A549 (cell line): Measurements from ENCODE around the gene SEPTIN7. TPM values are rescaled to one million over a fixed set of nuclear protein-coding genes. Genes with fewer than 3 reads are reported as not detected.
A peak's percentile ranks its signal among the peaks of the same experiment; 100 is the strongest.

Experiments
- ATAC-seq, 2 experiments: fragments of 200-7000 bp in 1 of 2; fragments of >200 bp in 1 of 2; cut with Nextera tagmentation in 1 of 2; cut with Tn5 transposase in 1 of 2; 3 replicates each; pipeline versions ENCODE4 v1.8.0 to v1.9.1; 2018 to 2020; ENCODE audit warnings: mild to moderate bottlenecking in 1 of 2, moderate library complexity in 1 of 2
- CTCF ChIA-PET: fragments of 300-600 bp; sonication (Branson Sonifier 250); formaldehyde crosslinking; extraction: SDS; loops from one replicate; lab custom pipeline; 2021; ENCODE audit warnings: antibody characterized with exemption, inconsistent platforms; lab: Yijun Ruan, JAX
- POLR2A ChIA-PET: fragments of 350-600 bp; formaldehyde crosslinking; extraction: SDS; loops from one replicate; lab custom pipeline; 2021; ENCODE audit warnings: antibody characterized with exemption, inconsistent platforms; lab: Yijun Ruan, JAX
- DNase-seq, 2 experiments: peaks; one replicate each; pipeline versions ENCODE4 v3.0.0 to v3.0.0-alpha.2; 2011 to 2016; ENCODE audit warnings: low read depth in 1 of 2, low spot score in 1 of 2
- FAIRE-seq: peaks from 2 replicates; lab custom pipeline; 2011; peaks lifted over from hg19 to GRCh38; lab: Jason Lieb, UNC
- H3K27ac ChIP-seq, 2 experiments: fragments of >200 bp; sonication (Bioruptor Twin); formaldehyde crosslinking; 3 replicates each; pipeline ENCODE4 v1.5.1; 2016 to 2017
- H3K4me1 ChIP-seq: fragments of >200 bp; sonication (Bioruptor Twin); formaldehyde crosslinking; 3 replicates; pipeline ENCODE4 v1.6.1; 2016
- H3K4me2 ChIP-seq: fragments of >200 bp; sonication (Bioruptor Twin); formaldehyde crosslinking; 3 replicates; pipeline ENCODE4 v1.6.1; 2016
- H3K4me3 ChIP-seq: fragments of >200 bp; sonication (Bioruptor Twin); formaldehyde crosslinking; 3 replicates; pipeline ENCODE4 v1.5.1; 2016
- H3K9me3 ChIP-seq: fragments of >200 bp; sonication (Bioruptor Twin); formaldehyde crosslinking; 3 replicates; pipeline ENCODE4 v1.6.1; 2016
- BCL3 ChIP-seq: fragments of >200 bp; sonication (Bioruptor Twin); formaldehyde crosslinking; IDR thresholded peaks from 3 replicates; pipeline ENCODE4 v1.6.1; 2016
- CBX2 ChIP-seq: fragments of 200-600 bp; sonication (generic); IDR thresholded peaks from 2 replicates; pipeline ENCODE4 v1.6.1; 2016; ENCODE audit warnings: low read depth, mild to moderate bottlenecking, borderline replicate concordance
- CHD2 ChIP-seq: fragments of 150-350 bp; IDR thresholded peaks from 2 replicates; pipeline ENCODE4 v1.6.1; 2014; ENCODE audit warnings: low read length; ENCODE audit not compliant: partially characterized antibody
- CHD4 ChIP-seq: fragments of 200-600 bp; sonication (generic); IDR thresholded peaks from 2 replicates; pipeline ENCODE4 v1.6.1; 2016; ENCODE audit warnings: antibody characterized with exemption, mild to moderate bottlenecking, borderline replicate concordance
- E2F6 ChIP-seq: IDR thresholded peaks from 2 replicates; pipeline ENCODE4 v1.6.1; 2012; ENCODE audit warnings: low read depth, borderline replicate concordance
- EHF ChIP-seq: fragments of 250-450 bp; sonication (Bioruptor Pico); IDR thresholded peaks from 2 replicates; pipeline ENCODE4 v1.5.0; 2020; ENCODE audit warnings: mild to moderate bottlenecking
- ELK1 ChIP-seq: fragments of 150-350 bp; IDR thresholded peaks from 2 replicates; pipeline ENCODE4 v1.6.1; 2014; ENCODE audit warnings: low read depth, mild to moderate bottlenecking, low read length
- ESRRA ChIP-seq: fragments of 150-350 bp; IDR thresholded peaks from 2 replicates; pipeline ENCODE4 v1.6.1; 2014; ENCODE audit warnings: mild to moderate bottlenecking, low read length, borderline replicate concordance
- FOSL2 ChIP-seq, 2 experiments: fragments of 450-650 bp in 1 of 2; fragments of >200 bp in 1 of 2; sonication (Bioruptor Twin) in 1 of 2; formaldehyde crosslinking; IDR thresholded peaks; 2 replicates each; pipeline versions ENCODE4 v1.5.0 to v1.6.1; 2016 to 2020; ENCODE audit warnings: mild to moderate bottlenecking in 1 of 2, moderate library complexity in 1 of 2
- FOXS1 ChIP-seq: fragments of 250-450 bp; sonication (Bioruptor Pico); IDR thresholded peaks from 2 replicates; pipeline ENCODE4 v1.5.0; 2020; ENCODE audit warnings: mild to moderate bottlenecking, moderate library complexity
- GATA3 ChIP-seq: IDR thresholded peaks from 2 replicates; pipeline ENCODE4 v1.6.1; 2012; ENCODE audit warnings: borderline replicate concordance
- HES2 ChIP-seq: fragments of >200 bp; sonication (Bioruptor Twin); formaldehyde crosslinking; IDR thresholded peaks from 2 replicates; pipeline ENCODE4 v1.6.1; 2016
- HOXB5 ChIP-seq: fragments of 250-450 bp; sonication (Bioruptor Pico); IDR thresholded peaks from 2 replicates; pipeline ENCODE4 v1.5.0; 2020; ENCODE audit warnings: mild to moderate bottlenecking, moderate library complexity
- JUN ChIP-seq, 2 experiments: fragments of >200 bp; sonication (Bioruptor Twin); formaldehyde crosslinking; IDR thresholded peaks; 2 replicates in 1 of 2; 3 replicates in 1 of 2; pipeline ENCODE4 v1.6.1; 2016 to 2017
- KDM5A ChIP-seq: fragments of 200-600 bp; sonication (generic); IDR thresholded peaks from 2 replicates; pipeline ENCODE4 v1.6.1; 2016; ENCODE audit warnings: antibody characterized with exemption, mild to moderate bottlenecking
- MAFK ChIP-seq: fragments of 450-650 bp; IDR thresholded peaks from 2 replicates; pipeline ENCODE4 v1.6.1; 2014; ENCODE audit not compliant: partially characterized antibody
- MAX ChIP-seq: IDR thresholded peaks from 2 replicates; pipeline ENCODE4 v1.6.1; 2012
- MAZ ChIP-seq: fragments of 150-350 bp; IDR thresholded peaks from 2 replicates; pipeline ENCODE4 v1.6.1; 2014; ENCODE audit warnings: antibody characterized with exemption, low read depth, low read length, borderline replicate concordance
- MYC ChIP-seq: IDR thresholded peaks from 2 replicates; pipeline ENCODE4 v1.6.1; 2012; ENCODE audit warnings: mild to moderate bottlenecking, inconsistent platforms, low read length, improper control_type of control experiment, borderline replicate concordance
- NPAS2 ChIP-seq: fragments of 250-450 bp; sonication (Bioruptor Pico); IDR thresholded peaks from 2 replicates; pipeline ENCODE4 v1.8.0; 2022; ENCODE audit warnings: mild to moderate bottlenecking, moderate library complexity, borderline replicate concordance
- PBX3 ChIP-seq: IDR thresholded peaks from 2 replicates; pipeline ENCODE4 v1.6.1; 2012
- PHF8 ChIP-seq: fragments of 200-600 bp; sonication (generic); IDR thresholded peaks from 2 replicates; pipeline ENCODE4 v1.6.1; 2016; ENCODE audit warnings: low read depth, mild to moderate bottlenecking, antibody characterized with exemption, moderate library complexity, borderline replicate concordance
- POLR2A ChIP-seq: IDR thresholded peaks from 2 replicates; pipeline ENCODE4 v1.6.1; 2012; ENCODE audit warnings: mild to moderate bottlenecking, low read length
- RAD21 ChIP-seq, 2 experiments: fragments of >200 bp in 1 of 2; sonication (Bioruptor Twin) in 1 of 2; formaldehyde crosslinking in 1 of 2; IDR thresholded peaks in 1 of 2; conservative IDR thresholded peaks in 1 of 2; 2 replicates in 1 of 2; 3 replicates in 1 of 2; pipeline ENCODE4 v1.6.1; 2012 to 2018; ENCODE audit warnings: inconsistent platforms in 1 of 2
- RCOR1 ChIP-seq: fragments of 150-350 bp; IDR thresholded peaks from 2 replicates; pipeline ENCODE4 v1.6.1; 2014; ENCODE audit warnings: antibody characterized with exemption, low read length, low read depth
- REST ChIP-seq: fragments of 200-600 bp; sonication (generic); IDR thresholded peaks from 2 replicates; pipeline ENCODE4 v1.6.1; 2016; ENCODE audit warnings: antibody characterized with exemption, mild to moderate bottlenecking, moderate library complexity
- RFX5 ChIP-seq: fragments of 450-650 bp; IDR thresholded peaks from 2 replicates; pipeline ENCODE4 v1.7.1; 2014; ENCODE audit warnings: antibody characterized with exemption, mild to moderate bottlenecking, moderate library complexity
- TFCP2L1 ChIP-seq: fragments of 250-450 bp; sonication (Bioruptor Pico); IDR thresholded peaks from 2 replicates; pipeline ENCODE4 v1.5.0; 2021; ENCODE audit warnings: mild to moderate bottlenecking
- TP53 ChIP-seq: fragments of 250-450 bp; sonication (Bioruptor Pico); IDR thresholded peaks from 2 replicates; pipeline ENCODE4 v1.5.0; 2021; ENCODE audit warnings: mild to moderate bottlenecking, moderate library complexity
- ZSCAN20 ChIP-seq: fragments of 250-450 bp; sonication (Bioruptor Pico); IDR thresholded peaks from 2 replicates; pipeline ENCODE4 v1.8.0; 2022; ENCODE audit warnings: mild to moderate bottlenecking, moderate library complexity
- WGBS: methylation state at CpG from one replicate; pipeline ENCODE4 v1.1.6; 2017; ENCODE audit errors: missing lambda C conversion rate; 5-methylcytosine and 5-hydroxymethylcytosine counted together
- polyA minus RNA-seq: library from RNA; depleted of rRNA, polyadenylated mRNA; stranded (reverse); fragments of >200 nt; gene quantifications from 2 replicates; pipeline ENCODE4 v1.2.3, GENCODE V29; 2011; rRNA and poly(A)+ RNA removed
- polyA plus RNA-seq, 4 experiments: library from polyadenylated mRNA; depleted of rRNA in 3 of 4; stranded (reverse); fragments of >200 nt; fragmentation: RNase III in 1 of 4; extraction: RNeasy Plus Mini Kit Qiagen cat#74134 plus additional on column Dnase treatment in 1 of 4; gene quantifications; 2 replicates in 3 of 4; 3 replicates in 1 of 4; pipeline ENCODE4 v1.2.3, GENCODE V29; 2011 to 2017

Gene SEPTIN7
- polyA plus RNA-seq (2011; rRNA removed) (280 and 385 TPM in 2 replicates), polyA plus RNA-seq (2017; fragmentation: RNase III; extraction: RNeasy Plus Mini Kit Qiagen cat#74134 plus additional on column Dnase treatment) (274 to 290 TPM (median 282 TPM) in 3 replicates), polyA minus RNA-seq (61.1 and 65.5 TPM in 2 replicates)
- 62.4 and 71.1 TPM in 2 replicates for polyA plus RNA-seq (2012; cell fraction: cytosol; rRNA removed)
- 27.2 and 41.2 TPM in 2 replicates for polyA plus RNA-seq (2012; cell fraction: nucleus; rRNA removed)

GRCh38 chr7:35800718-35801391 lies at the start of gene SEPTIN7:
SEPTIN7 (plus strand) TSS chr7:35801057; CDS start chr7:35801210, 153 bp downstream.
- DNase-seq (peak; percentile 92 to 99), ATAC-seq (peak; percentile 90 to 96), FAIRE-seq (no peak)
- H3K4me2 ChIP-seq, result peak within 1 kb of the TSS; percentile 95
- POLR2A ChIA-PET, result interaction anchor here (0.6 to 3.0 kb wide), 24 partner anchors 10 to 589 kb away, joined by 3 to 36 read pairs (median 4); partner anchors contain the start of genes ANLN and HERPUD2
- WGBS, result under 1% methylated on average over 28 of the region's 62 CpGs
- CTCF ChIA-PET, result interaction anchor here (0.5 to 3.8 kb wide), 16 partner anchors 9 to 448 kb away, joined by 3 to 20 read pairs (median 4); no protein-coding TSS in a partner anchor
- peak within 1 kb of the TSS; percentile 96 to 98 for H3K27ac ChIP-seq
- H3K4me1 ChIP-seq, result peaks cover 25% of the 10 kb centered on the region
- H3K9me3 ChIP-seq, result no peaks in the 10 kb centered on the region
- peak within 1 kb of the TSS; percentile 75 for H3K4me3 ChIP-seq
- no peak for TF ChIP-seq RCOR1
- TF ChIP-seq E2F6, result peak; percentile 67; the same call in 1 of the 2 replicates
- peak; percentile 76 for TF ChIP-seq MAX
- peak; percentile 95 for TF ChIP-seq CHD2
- TF ChIP-seq CBX2, result no peak
- TF ChIP-seq POLR2A, result peak; percentile 57
- TF ChIP-seq JUN (IDR thresholded peaks at IDR 0.05), result peak; percentile 66 to 81
- no peak for TF ChIP-seq ZSCAN20 (CRISPR knock-in tag)
- no peak for TF ChIP-seq RAD21 (conservative IDR thresholded peaks at IDR 0.05 in 1 of 2, IDR thresholded peaks at IDR 0.05 in 1 of 2)
- TF ChIP-seq ELK1, result no peak
- TF ChIP-seq BCL3, result peak; percentile 57; the same call in 1 of the 3 replicates
- peak; percentile 79 for TF ChIP-seq MAZ
- TF ChIP-seq MYC, result 0 out of 2 replicates have a peak, but pooled peaks have one; percentile 40
- TF ChIP-seq NPAS2 (CRISPR knock-in tag), result no peak
- TF ChIP-seq HES2, result no peak
- no peak for TF ChIP-seq EHF (CRISPR knock-in tag)
- TF ChIP-seq TP53 (CRISPR knock-in tag), result no peak
- TF ChIP-seq HOXB5 (CRISPR knock-in tag), result no peak
- no peak for TF ChIP-seq RFX5
- TF ChIP-seq REST, result peak; percentile 96
- 0 out of 2 replicates have a peak, but pooled peaks have one; percentile 50 for TF ChIP-seq TFCP2L1 (CRISPR knock-in tag)
- TF ChIP-seq KDM5A, result no peak
- no peak for TF ChIP-seq FOXS1
- peak; percentile 60; the same call in 1 of the 2 replicates for TF ChIP-seq PHF8
- TF ChIP-seq MAFK, result peak; percentile 1
- peak; percentile 72 for TF ChIP-seq GATA3
- TF ChIP-seq CHD4, result no peak
- 0 out of 2 replicates have a peak, but pooled peaks have one; percentile 18 for TF ChIP-seq ESRRA
- TF ChIP-seq PBX3, result peak; percentile 32; the same call in 1 of the 2 replicates
- TF ChIP-seq FOSL2 (IDR thresholded peaks at IDR 0.05), result no peak
- TF ChIP-seq FOSL2 (CRISPR knock-in tag; IDR thresholded peaks at IDR 0.05), result no peak
